RWPE2 (cell line): ENCODE data around the gene BATF3.

Source experiments
- ATAC-seq: fragments of 200-7000 bp; cut with Tn5 transposase; 3 replicates; pipeline ENCODE4 v1.9.1; 2021; ENCODE audit warnings: low read depth
- DNase-seq: peaks from one replicate; pipeline ENCODE4 v3.0.0-alpha.2; 2020; ENCODE audit warnings: low spot score
- H3K27ac ChIP-seq: fragments of 450-650 bp; 2 replicates; pipeline ENCODE4 v1.5.1; 2017; ENCODE audit warnings: mild to moderate bottlenecking; ENCODE audit not compliant: poor library complexity, severe bottlenecking
- H3K27me3 ChIP-seq: fragments of 250-450 bp; sonication (Bioruptor Pico); 2 replicates; pipeline ENCODE4 v1.5.1; 2021; ENCODE audit warnings: mild to moderate bottlenecking, moderate library complexity; ENCODE audit not compliant: insufficient read depth, poor library complexity, severe bottlenecking
- H3K36me3 ChIP-seq: fragments of 250-450 bp; sonication (Bioruptor Pico); 2 replicates; pipeline ENCODE4 v1.5.1; 2020; ENCODE audit warnings: low read depth, mild to moderate bottlenecking, moderate library complexity
- H3K4me1 ChIP-seq: fragments of 250-450 bp; sonication (Bioruptor Pico); 2 replicates; pipeline ENCODE4 v1.5.1; 2021; ENCODE audit warnings: mild to moderate bottlenecking, moderate library complexity; ENCODE audit not compliant: insufficient read depth, poor library complexity, severe bottlenecking
- H3K4me3 ChIP-seq: fragments of 250-450 bp; sonication (Bioruptor Pico); 2 replicates; pipeline ENCODE4 v1.5.1; 2021; ENCODE audit warnings: mild to moderate bottlenecking, moderate library complexity; ENCODE audit not compliant: severe bottlenecking
- H3K9me3 ChIP-seq: fragments of 250-450 bp; sonication (Bioruptor Pico); 2 replicates; pipeline ENCODE4 v1.5.1; 2021; ENCODE audit warnings: mild to moderate bottlenecking, moderate library complexity; ENCODE audit not compliant: severe bottlenecking
- TF ChIP-seq, protein P1 (sequence below): fragments of 450-650 bp; IDR thresholded peaks from one replicate; pipeline ENCODE4 v1.5.1; 2017; ENCODE audit warnings: mild to moderate bottlenecking, moderate library complexity; ENCODE audit not compliant: poor library complexity, severe bottlenecking

BATF3 gene

GRCh38 chr1:212710566-212710965 lies 10.9 kb upstream of the BATF3 start:
- Histone ChIP-seq H3K4me1 (no peaks in the 10 kb centered on the region), H3K36me3 (no peaks in the 10 kb centered on the region), H3K4me3 (no peak overlapping the region), H3K27me3 (no peaks in the 10 kb centered on the region), H3K27ac (no peak overlapping the region), H3K9me3 (no peaks in the 10 kb centered on the region)
- ATAC-seq (no peak), DNase-seq (no peak)
- TF ChIP-seq, protein P1, sequence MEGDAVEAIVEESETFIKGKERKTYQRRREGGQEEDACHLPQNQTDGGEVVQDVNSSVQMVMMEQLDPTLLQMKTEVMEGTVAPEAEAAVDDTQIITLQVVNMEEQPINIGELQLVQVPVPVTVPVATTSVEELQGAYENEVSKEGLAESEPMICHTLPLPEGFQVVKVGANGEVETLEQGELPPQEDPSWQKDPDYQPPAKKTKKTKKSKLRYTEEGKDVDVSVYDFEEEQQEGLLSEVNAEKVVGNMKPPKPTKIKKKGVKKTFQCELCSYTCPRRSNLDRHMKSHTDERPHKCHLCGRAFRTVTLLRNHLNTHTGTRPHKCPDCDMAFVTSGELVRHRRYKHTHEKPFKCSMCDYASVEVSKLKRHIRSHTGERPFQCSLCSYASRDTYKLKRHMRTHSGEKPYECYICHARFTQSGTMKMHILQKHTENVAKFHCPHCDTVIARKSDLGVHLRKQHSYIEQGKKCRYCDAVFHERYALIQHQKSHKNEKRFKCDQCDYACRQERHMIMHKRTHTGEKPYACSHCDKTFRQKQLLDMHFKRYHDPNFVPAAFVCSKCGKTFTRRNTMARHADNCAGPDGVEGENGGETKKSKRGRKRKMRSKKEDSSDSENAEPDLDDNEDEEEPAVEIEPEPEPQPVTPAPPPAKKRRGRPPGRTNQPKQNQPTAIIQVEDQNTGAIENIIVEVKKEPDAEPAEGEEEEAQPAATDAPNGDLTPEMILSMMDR: no peak

GRCh38 chr1:212703991-212704564 lies 4.4 kb upstream of the BATF3 start:
- H3K4me3 ChIP-seq: no peak overlapping the region
- no peaks in the 10 kb centered on the region for H3K9me3 ChIP-seq
- H3K27ac ChIP-seq: no peak overlapping the region
- DNase-seq: no peak
- ATAC-seq: no peak
- TF ChIP-seq, protein P1: no peak
- peaks cover 21% of the 10 kb centered on the region for H3K27me3 ChIP-seq
- H3K4me1 ChIP-seq: no peaks in the 10 kb centered on the region
- no peaks in the 10 kb centered on the region for H3K36me3 ChIP-seq

- Histone ChIP-seq H3K36me3 (no peaks in the 10 kb centered on the region), H3K27ac (no peak overlapping the region), H3K9me3 (no peaks in the 10 kb centered on the region), H3K4me3 (no peak overlapping the region), H3K4me1 (no peaks in the 10 kb centered on the region), H3K27me3 (peaks cover 35% of the 10 kb centered on the region)
- no peak for ATAC-seq
- TF ChIP-seq, protein P1: no peak
- DNase-seq: no peak
Measured at GRCh38 chr1:212702672-212703071, 3.0 kb upstream of the BATF3 start.

DNA sequence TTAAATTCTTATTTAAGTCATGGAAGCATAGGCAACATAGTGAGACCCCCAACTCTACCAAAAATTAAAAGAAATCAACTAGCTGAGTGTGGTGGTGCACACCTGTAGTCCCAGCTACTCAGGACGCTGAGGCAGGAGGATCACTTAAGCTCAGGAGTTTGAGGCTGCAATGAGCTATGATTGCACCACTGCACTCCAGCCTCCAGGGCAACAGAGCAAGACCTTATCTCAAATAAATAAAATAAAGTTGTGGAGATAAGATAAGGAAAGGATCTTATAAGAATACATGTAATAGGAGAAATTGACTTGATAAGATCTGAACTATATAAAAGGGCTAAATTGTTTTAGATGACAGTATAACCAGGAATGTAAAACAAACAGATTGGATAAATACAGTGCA lies 2.3 kb upstream of the BATF3 start:
- Histone ChIP-seq H3K27me3 (peaks cover 38% of the 10 kb centered on the region), H3K36me3 (no peaks in the 10 kb centered on the region), H3K4me3 (no peak overlapping the region), H3K27ac (no peak overlapping the region), H3K9me3 (no peaks in the 10 kb centered on the region), H3K4me1 (no peaks in the 10 kb centered on the region)
- DNase-seq: no peak
- ATAC-seq: no peak
- TF ChIP-seq, protein P1: no peak

- no peak overlapping the region for H3K27ac ChIP-seq
- H3K36me3 ChIP-seq: no peaks in the 10 kb centered on the region
- TF ChIP-seq, protein P1: no peak
- no peaks in the 10 kb centered on the region for H3K4me1 ChIP-seq
- H3K9me3 ChIP-seq: no peaks in the 10 kb centered on the region
- DNase-seq (no peak), ATAC-seq (no peak)
- H3K4me3 ChIP-seq: no peak overlapping the region
- peaks cover 38% of the 10 kb centered on the region for H3K27me3 ChIP-seq
Measured at GRCh38 chr1:212700892-212701819, 1.5 kb upstream of the BATF3 start.
